DOHH2 (cell line): Measurements from ENCODE around the gene SLC2A6.

Experiments
- H3F3A ChIP-seq: fragments of 200-600 bp; sonication (generic), shearing (Covaris generic); 2 replicates; pipeline ENCODE4 v1.6.0; 2016; ENCODE audit warnings: antibody characterized with exemption, mild to moderate bottlenecking; ENCODE audit not compliant: control insufficient read depth, insufficient read depth
- H3K27ac ChIP-seq: fragments of 200-600 bp; sonication (generic); 2 replicates; pipeline ENCODE4 v1.5.1; 2014; ENCODE audit warnings: low read depth, mild to moderate bottlenecking, low read length, moderate library complexity
- H3K27me3 ChIP-seq: fragments of 200-600 bp; sonication (generic); 2 replicates; pipeline ENCODE4 v1.6.1; 2014; ENCODE audit warnings: mild to moderate bottlenecking, low read length, mixed read lengths; ENCODE audit not compliant: control insufficient read depth
- H3K36me3 ChIP-seq: fragments of 200-600 bp; sonication (generic); 2 replicates; pipeline ENCODE4 v1.6.1; 2014; ENCODE audit warnings: mild to moderate bottlenecking, low read length, moderate library complexity, mixed read lengths; ENCODE audit not compliant: control insufficient read depth
- H3K4me1 ChIP-seq: fragments of 200-600 bp; sonication (generic); 2 replicates; pipeline ENCODE4 v1.6.1; 2014; ENCODE audit warnings: mild to moderate bottlenecking, low read length, mixed read lengths; ENCODE audit not compliant: control insufficient read depth
- H3K4me2 ChIP-seq: fragments of 200-600 bp; sonication (generic); 2 replicates; pipeline ENCODE4 v1.6.0; 2014; ENCODE audit warnings: mild to moderate bottlenecking, low read length, moderate library complexity
- H3K4me3 ChIP-seq: fragments of 200-600 bp; sonication (generic); 2 replicates; pipeline ENCODE4 v1.5.1; 2014; ENCODE audit warnings: mild to moderate bottlenecking, low read length, mixed read lengths
- H3K79me2 ChIP-seq: fragments of 200-600 bp; sonication (generic); 2 replicates; pipeline ENCODE4 v1.6.1; 2014; ENCODE audit warnings: mild to moderate bottlenecking, low read length, mixed read lengths; ENCODE audit not compliant: control insufficient read depth
- H3K9me2 ChIP-seq: fragments of 200-600 bp; sonication (generic); replicated peaks from 2 replicates; pipeline ENCODE4 v1.6.1; 2014; ENCODE audit warnings: mild to moderate bottlenecking, low read length, mixed read lengths; ENCODE audit not compliant: control insufficient read depth
- H3K9me3 ChIP-seq: fragments of 200-600 bp; sonication (generic); 2 replicates; pipeline ENCODE4 v1.6.1; 2014; ENCODE audit warnings: antibody characterized with exemption, low read length, mixed read lengths; ENCODE audit not compliant: control insufficient read depth, insufficient read depth
- H4K20me1 ChIP-seq: fragments of 200-600 bp; sonication (generic); 2 replicates; pipeline ENCODE4 v1.6.0; 2014; ENCODE audit warnings: low read depth, mild to moderate bottlenecking, antibody characterized with exemption, low read length, moderate library complexity; ENCODE audit not compliant: control insufficient read depth, insufficient read depth
- CTCF ChIP-seq: fragments of 200-600 bp; sonication (generic); IDR thresholded peaks from one replicate; pipeline ENCODE4 v1.5.1; 2014; ENCODE audit warnings: antibody characterized with exemption, mild to moderate bottlenecking, low read depth, low read length; ENCODE audit not compliant: poor library complexity, severe bottlenecking
- EZH2phosphoT487 ChIP-seq: fragments of 200-600 bp; sonication (generic); IDR thresholded peaks from 2 replicates; pipeline ENCODE4 v1.6.1; 2017; ENCODE audit warnings: borderline replicate concordance, mild to moderate bottlenecking, antibody characterized with exemption, low read length, moderate library complexity, mixed read lengths

The SLC2A6 gene

DNA sequence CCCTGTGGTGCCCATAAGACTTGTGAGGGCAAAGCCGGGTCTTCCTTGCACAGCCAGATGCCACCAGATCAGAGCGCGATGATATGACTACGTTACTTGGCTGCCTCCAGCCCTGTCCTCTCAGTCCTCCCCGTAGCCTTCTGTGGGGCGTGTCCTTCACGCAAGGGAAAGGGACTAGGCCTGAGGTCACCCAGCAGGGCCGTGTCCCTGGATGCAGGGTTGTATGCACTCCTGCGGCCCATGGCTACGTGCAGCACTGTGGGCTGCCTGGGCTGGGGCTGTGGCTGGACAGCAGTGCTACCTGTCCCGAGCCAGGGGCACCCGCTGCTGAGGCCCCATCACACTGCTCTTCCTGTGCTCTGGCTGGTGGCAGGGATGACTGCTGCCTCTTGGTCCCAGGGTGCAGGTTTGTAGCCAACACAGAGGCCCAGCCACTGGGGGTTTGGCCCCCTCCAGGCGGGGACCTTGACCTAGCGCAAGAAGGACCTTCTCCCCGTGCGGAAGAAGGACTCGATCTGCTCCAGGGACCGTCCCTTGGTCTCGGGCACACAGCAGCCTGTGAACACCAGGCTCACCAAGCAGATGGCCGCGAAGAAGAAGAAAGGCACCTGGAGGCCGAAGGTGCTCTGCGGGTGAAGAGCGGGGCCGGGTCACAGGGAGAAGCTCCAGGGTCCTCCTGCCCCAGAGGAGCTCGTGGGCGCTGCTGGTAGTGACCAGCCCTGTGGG, 7.2 kb downstream of the SLC2A6 start:
- Histone ChIP-seq H3K36me3 (peaks cover 53% of the 10 kb centered on the region), H3K9me2 (no peaks in the 10 kb centered on the region), H4K20me1 (0 out of 2 replicates have a peak, but pooled peaks cover 10% of the 10 kb centered on the region), H3K4me2 (no peak overlapping the region), H3K9me3 (no peaks in the 10 kb centered on the region), H3K79me2 (peaks cover 10% of the 10 kb centered on the region), H3K4me1 (peaks cover under 1% of the 10 kb centered on the region), H3F3A (0 out of 2 replicates have a peak, but pooled peaks cover 4% of the 10 kb centered on the region), H3K27ac (no peak overlapping the region), H3K27me3 (no peaks in the 10 kb centered on the region), H3K4me3 (no peak overlapping the region)
- no peak for TF ChIP-seq EZH2phosphoT487
- TF ChIP-seq CTCF, result no peak

GRCh38 chr9:133470988-133471387, 7.9 kb downstream of the SLC2A6 start:
- no peak overlapping the region for H3K4me3 ChIP-seq
- H3K4me1 ChIP-seq, result no peaks in the 10 kb centered on the region
- no peak overlapping the region for H3K27ac ChIP-seq
- 0 out of 2 replicates have a peak, but pooled peaks cover 4% of the 10 kb centered on the region for H3F3A ChIP-seq
- H3K27me3 ChIP-seq, result no peaks in the 10 kb centered on the region
- H3K9me3 ChIP-seq, result no peaks in the 10 kb centered on the region
- TF ChIP-seq EZH2phosphoT487, result no peak
- no peak for TF ChIP-seq CTCF
- no peak overlapping the region for H3K4me2 ChIP-seq
- no peaks in the 10 kb centered on the region for H3K9me2 ChIP-seq
- peaks cover 46% of the 10 kb centered on the region for H3K36me3 ChIP-seq
- 0 out of 2 replicates have a peak, but pooled peaks cover 5% of the 10 kb centered on the region for H4K20me1 ChIP-seq
- H3K79me2 ChIP-seq, result peaks cover 2% of the 10 kb centered on the region

DNA sequence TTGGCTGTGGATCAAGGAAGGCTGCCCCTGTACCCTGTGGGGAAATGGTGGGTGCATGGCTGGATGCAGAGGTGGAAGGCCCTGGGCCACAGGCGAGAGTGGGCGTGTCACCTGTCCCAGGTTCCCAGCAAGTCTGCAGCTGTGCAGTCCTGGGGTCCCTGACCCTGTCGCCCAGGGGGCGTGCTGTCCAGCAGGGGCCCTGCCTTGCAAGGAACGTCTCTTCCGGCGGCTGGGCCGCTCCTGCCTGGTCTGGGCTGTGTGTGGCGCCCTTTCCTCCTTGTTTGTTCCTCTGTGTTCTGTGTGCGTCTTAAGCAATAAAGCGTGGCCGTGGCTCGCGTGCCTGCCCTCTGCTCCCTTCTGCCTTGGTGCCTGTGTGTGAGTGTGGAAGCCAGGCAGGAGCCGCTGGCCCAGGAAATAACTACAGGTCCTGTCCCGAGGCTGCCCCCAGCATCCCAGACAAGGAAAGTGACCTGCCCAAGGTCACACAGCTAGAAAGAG, 8.4 kb downstream of the SLC2A6 start:
- H3K79me2 ChIP-seq, result no peaks in the 10 kb centered on the region
- peaks cover 2% of the 10 kb centered on the region; the same call in 1 of the 2 replicates for H3K27me3 ChIP-seq
- 0 out of 2 replicates have a peak, but pooled peaks cover 5% of the 10 kb centered on the region for H4K20me1 ChIP-seq
- H3K4me1 ChIP-seq, result no peaks in the 10 kb centered on the region
- H3F3A ChIP-seq, result 0 out of 2 replicates have a peak, but pooled peaks cover 4% of the 10 kb centered on the region
- H3K36me3 ChIP-seq, result peaks cover 40% of the 10 kb centered on the region
- no peaks in the 10 kb centered on the region for H3K9me2 ChIP-seq
- no peak overlapping the region for H3K4me3 ChIP-seq
- TF ChIP-seq CTCF (peak; percentile 42), EZH2phosphoT487 (no peak)
- no peak overlapping the region for H3K27ac ChIP-seq
- H3K4me2 ChIP-seq, result no peak overlapping the region
- H3K9me3 ChIP-seq, result no peaks in the 10 kb centered on the region
